ENCODE data around the gene PCDH20.
"Not testable (repeated sequence)": the region's sequence is repeated elsewhere in the genome, so short reads cannot be mapped to it uniquely, and the experiment has no call there.

Gene PCDH20

GRCh38 chr13:61415749-61416148, at the start of gene PCDH20:
Gene PCDH20, minus strand, starts transcription at chr13:61415849. Its CDS starts 691 bp downstream, at chr13:61415158.
- DNase-seq (ENCODE audit: low spot score), result no peak

- DNase-seq (ENCODE audit: low spot score), result no peak
Observed at GRCh38 chr13:61463024-61463423, 47.4 kb upstream of the PCDH20 start.

GRCh38 chr13:61453121-61453520, 37.5 kb upstream of the PCDH20 start:
- no peak for DNase-seq (ENCODE audit: low spot score)

- DNase-seq (ENCODE audit: low spot score), result no peak
Observed at GRCh38 chr13:61432029-61432428, 16.4 kb upstream of the PCDH20 start.

GRCh38 chr13:61423915-61424314, 8.3 kb upstream of the PCDH20 start:
- no peak for DNase-seq (ENCODE audit: low spot score)

- no peak for DNase-seq (ENCODE audit: low spot score)
Observed at GRCh38 chr13:61417086-61417570, 1.5 kb upstream of the PCDH20 start.

GRCh38 chr13:61415058-61415721, 459 bp downstream of the PCDH20 start:
- peak; percentile 13 for DNase-seq (ENCODE audit: low spot score)

GRCh38 chr13:61414686-61415057, 977 bp downstream of the PCDH20 start:
- DNase-seq (ENCODE audit: low spot score), result no peak

- DNase-seq (ENCODE audit: low spot score), result no peak
Observed at GRCh38 chr13:61413572-61414535, 1.8 kb downstream of the PCDH20 start.

- peak; percentile 22 for DNase-seq (ENCODE audit: low spot score)
Observed at GRCh38 chr13:61410669-61411297, 4.9 kb downstream of the PCDH20 start.

GRCh38 chr13:61410266-61410665, 5.4 kb downstream of the PCDH20 start:
- no peak for DNase-seq (ENCODE audit: low spot score)

- no peak for DNase-seq (ENCODE audit: low spot score)
Observed at GRCh38 chr13:61408571-61408970, 7.1 kb downstream of the PCDH20 start.

GRCh38 chr13:61406275-61406674, 9.4 kb downstream of the PCDH20 start:
- DNase-seq (ENCODE audit: low spot score), result no peak

GRCh38 chr13:61396121-61396520, 19.5 kb downstream of the PCDH20 start:
- no peak for DNase-seq (ENCODE audit: low spot score)

GRCh38 chr13:61391426-61391825, 24.2 kb downstream of the PCDH20 start:
- DNase-seq (ENCODE audit: low spot score), result no peak

- no peak for DNase-seq (ENCODE audit: low spot score)
Observed at GRCh38 chr13:61387694-61388093, 28.0 kb downstream of the PCDH20 start.

GRCh38 chr13:61383111-61383510, 32.5 kb downstream of the PCDH20 start:
- no peak for DNase-seq (ENCODE audit: low spot score)

GRCh38 chr13:61370520-61370919, 45.1 kb downstream of the PCDH20 start:
- no peak for DNase-seq (ENCODE audit: low spot score)

GRCh38 chr13:61364690-61365089, 51.0 kb downstream of the PCDH20 start:
- DNase-seq (ENCODE audit: low spot score), result not testable (repeated sequence)

GRCh38 chr13:61362522-61362921, 53.1 kb downstream of the PCDH20 start:
- DNase-seq (ENCODE audit: low spot score), result no peak

Measured in COLO829 (cell line).